HG02884 (cell line): Measurements from ENCODE around the gene ZNF221.

Experiments used
- ATAC-seq: cut with Tn5 transposase; IDR thresholded peaks from one replicate; pipeline ENCODE4 v1.9.1; 2021; ENCODE audit warnings: mild to moderate bottlenecking, moderate library complexity; ENCODE audit not compliant: unreplicated experiment

Gene ZNF221

DNA sequence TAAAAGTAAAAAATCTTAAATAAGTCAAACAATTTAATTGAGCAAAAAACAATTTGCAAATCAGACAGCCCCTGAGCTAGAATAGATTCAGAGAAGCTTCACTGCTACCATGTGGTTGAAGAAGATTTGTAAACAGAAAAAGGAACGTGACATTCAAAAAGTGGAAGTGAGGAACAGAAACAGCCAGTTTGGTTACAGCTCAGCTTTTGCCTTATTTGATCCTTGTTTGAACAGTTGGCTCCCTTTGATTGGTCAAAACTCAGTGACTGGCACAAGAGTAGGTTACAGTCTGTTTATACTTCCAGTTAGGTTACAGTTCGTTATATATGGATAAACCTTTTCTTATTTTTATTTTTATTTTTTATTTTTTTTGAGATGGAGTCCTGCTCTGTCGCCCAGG is 5.8 kb downstream of the ZNF221 start:
- ATAC-seq = no peak

DNA sequence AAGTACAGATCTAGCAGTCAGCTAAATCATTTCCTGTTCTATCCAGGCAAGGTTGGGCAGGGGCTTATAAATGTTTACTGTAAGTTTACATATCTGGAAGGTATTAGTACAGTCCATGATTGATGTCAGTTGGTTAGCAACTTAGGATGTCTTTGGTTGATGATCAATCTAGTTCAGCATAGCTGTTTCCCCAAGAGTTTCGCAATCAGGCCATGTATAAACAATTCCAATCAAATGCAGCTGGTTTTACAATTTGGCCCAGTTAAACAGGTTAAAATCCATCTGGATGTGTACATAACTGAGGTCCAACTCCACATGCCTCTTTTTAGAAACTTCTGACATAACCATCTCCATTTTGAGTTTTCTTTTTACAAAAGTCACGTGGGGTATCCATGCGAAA is 6.9 kb downstream of the ZNF221 start:
- ATAC-seq = no peak

DNA sequence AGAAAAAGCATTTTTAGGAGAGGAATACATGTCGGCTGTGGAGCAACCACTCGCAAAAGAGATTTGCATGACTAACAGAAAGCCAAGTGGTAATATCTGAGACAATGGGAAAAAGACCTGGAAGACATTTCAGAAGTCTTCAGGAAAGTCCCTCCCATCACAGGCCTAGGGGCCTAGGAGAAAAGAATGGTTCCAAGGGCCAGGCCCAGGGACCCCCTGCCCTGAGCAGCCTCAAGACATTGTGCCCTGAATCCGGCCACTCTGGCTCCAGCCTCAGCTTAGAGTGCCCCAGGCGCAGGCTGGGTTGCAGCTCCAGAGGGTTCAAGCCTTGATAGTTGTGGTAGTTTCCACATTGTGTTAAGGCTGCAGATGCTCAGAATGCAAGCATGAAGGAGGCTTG is 9.4 kb downstream of the ZNF221 start:
- no peak for ATAC-seq

DNA sequence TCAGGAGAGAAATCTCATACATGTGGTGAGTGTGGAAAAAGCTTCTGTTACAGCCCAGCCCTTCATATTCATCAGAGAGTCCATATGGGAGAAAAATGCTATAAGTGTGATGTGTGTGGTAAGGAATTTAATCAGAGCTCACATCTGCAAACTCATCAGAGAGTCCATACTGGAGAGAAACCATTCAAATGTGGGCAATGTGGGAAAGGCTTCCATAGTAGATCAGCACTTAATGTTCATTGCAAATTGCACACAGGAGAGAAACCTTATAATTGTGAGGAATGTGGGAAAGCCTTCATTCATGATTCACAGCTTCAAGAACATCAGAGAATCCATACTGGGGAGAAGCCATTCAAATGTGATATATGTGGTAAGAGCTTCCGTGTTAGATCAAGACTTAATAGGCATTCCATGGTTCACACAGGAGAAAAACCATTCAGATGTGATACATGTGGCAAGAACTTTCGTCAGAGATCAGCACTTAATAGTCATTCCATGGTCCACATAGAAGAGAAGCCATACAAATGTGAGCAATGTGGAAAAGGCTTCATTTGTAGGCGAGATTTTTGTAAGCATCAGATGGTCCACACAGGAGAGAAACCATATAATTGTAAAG is 15.2 kb downstream of the ZNF221 start:
- ATAC-seq = no peak

DNA sequence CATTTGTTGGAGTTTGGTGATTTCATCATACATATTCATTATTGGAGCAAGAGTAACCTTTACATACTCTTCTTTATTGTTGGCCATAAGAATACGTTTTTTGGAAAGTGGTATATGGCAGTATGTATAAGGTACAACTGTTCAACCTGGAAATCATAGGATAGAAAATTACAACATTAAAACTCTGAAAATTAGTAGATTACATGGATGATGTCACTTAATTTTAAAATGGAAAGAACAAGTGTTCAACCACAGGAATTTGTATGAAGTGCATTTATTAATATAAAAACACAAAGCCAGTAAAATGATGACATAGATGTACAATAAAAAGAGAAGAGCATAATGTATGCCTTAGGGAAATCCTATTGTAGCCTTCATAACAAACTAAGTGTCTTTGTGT is 25.7 kb downstream of the ZNF221 start:
- no peak for ATAC-seq

DNA sequence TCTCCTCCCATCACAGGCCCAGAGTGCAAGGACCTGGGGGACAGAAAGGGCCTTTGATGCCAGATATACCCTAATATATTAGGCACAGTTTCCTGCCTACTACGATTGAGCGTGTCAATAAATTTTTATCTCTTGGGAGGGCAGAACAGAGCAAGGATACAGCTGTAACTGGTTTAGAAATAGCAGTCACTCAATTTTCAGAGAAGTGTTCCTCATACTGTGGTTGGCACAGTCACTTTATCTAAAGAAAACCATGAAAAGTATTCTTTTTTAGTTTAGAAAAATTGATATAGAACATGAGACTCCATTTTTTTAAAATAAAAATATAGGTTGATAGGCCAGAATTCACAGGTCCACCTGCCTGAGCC is 32.5 kb downstream of the ZNF221 start:
- no peak for ATAC-seq

DNA sequence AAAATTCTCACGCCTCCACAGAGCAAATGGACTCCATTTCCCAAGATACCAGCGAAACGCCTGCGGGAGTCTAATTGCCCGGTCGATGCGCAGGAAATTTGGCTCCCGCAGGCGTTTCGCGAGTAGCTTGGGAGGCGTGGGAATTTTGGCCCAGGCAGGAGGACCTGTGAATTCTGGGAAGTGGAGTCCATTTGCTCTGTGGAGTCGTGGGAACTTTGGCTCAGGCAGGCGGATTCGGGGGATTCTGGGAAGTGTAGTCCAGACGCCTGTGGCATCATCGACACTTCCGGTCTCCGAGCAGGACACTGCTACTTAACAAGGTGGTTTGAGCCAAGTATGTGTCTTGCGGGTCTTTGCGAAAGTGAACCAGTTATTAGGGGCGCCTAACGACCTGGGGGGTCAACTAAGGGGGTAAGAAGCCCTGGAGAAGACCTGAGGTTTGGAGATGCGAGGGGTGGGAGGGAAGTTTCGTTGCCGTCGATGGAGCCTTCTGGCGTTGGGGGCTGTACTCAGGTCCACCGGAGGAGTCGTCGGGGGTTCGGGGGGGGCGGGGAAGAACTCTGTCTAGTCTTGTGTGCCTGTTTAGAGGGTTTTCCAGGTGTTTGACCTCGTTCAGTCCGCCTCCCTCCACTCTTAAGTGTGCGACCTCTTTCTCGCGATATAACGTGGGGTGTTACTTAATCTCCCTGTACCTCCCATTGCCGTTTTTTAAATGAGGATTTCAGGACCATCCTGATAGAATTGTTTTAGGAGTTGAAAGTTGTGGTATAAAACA is 33.1 kb downstream of the ZNF221 start, which contains the start of gene ZNF155:
TSS of gene ZNF155 (plus strand) at position 277 of the 775 bp plus-strand sequence. CDS start 4,356 bp downstream, outside the sequence.
- ATAC-seq = peak; percentile 62

DNA sequence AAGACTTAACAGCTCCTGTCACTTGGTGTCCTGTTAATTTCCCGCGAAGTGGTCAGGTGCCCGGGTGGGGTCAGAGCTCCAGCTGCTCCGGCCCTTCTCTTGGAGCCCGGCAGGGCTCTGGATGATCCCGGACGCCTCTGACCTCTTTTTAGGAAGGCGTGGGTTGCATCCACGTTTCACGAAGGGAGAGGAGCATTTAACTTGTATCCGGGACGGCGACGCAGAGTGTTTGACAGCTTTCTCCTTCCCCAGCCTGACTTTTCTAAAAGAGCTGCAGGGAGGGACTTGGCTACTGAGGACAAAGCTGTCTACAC is 33.6 kb downstream of the ZNF221 start:
- ATAC-seq = no peak

DNA sequence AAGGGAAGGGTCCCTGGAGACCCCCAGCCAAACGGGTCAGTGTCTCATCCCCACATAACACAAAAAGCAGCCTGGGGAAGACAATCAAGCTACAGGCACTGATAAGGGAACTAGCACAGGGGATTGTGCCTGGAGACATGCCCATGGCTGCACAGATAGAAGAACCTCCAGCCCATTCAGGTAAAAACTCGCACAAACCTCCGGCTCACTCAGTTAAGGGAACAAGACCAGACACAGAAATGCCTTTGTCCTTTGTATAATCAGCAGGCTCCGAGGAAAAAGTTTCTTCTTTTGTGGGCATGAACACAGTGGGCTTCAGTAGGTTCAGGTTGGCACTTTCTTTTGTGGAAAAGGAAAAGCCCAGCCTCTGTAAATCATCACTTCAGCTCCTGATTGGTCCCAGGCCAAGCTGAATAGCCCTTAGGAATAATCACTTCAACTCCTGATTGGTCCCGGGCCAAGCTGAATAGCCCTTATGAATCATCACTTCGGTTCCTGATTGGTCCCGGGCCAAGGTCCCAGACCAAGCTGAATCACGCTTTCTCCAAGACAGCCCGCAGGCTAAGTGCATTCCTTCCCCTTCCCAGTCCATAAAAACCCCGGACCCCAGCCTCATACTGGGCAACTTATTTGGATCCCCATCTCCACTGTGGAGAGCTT is 46.7 kb downstream of the ZNF221 start:
- ATAC-seq = no peak

DNA sequence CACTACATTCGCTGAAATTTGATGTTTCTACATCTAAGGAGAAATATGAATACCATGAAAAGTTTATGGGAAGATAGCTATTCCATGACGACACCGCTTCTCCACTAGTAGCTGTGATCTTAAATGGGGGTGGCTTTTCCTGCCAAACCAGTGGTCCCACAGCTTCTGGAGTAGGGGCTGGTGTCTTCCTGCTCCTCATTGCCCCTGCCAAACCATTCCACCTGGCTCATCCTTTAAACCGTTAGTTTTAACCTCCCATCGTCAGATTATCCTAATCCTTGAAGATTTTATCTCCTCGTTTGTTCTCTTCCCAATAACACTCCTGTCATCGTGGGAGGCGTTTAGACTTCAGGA is 51.2 kb downstream of the ZNF221 start:
- no peak for ATAC-seq

DNA sequence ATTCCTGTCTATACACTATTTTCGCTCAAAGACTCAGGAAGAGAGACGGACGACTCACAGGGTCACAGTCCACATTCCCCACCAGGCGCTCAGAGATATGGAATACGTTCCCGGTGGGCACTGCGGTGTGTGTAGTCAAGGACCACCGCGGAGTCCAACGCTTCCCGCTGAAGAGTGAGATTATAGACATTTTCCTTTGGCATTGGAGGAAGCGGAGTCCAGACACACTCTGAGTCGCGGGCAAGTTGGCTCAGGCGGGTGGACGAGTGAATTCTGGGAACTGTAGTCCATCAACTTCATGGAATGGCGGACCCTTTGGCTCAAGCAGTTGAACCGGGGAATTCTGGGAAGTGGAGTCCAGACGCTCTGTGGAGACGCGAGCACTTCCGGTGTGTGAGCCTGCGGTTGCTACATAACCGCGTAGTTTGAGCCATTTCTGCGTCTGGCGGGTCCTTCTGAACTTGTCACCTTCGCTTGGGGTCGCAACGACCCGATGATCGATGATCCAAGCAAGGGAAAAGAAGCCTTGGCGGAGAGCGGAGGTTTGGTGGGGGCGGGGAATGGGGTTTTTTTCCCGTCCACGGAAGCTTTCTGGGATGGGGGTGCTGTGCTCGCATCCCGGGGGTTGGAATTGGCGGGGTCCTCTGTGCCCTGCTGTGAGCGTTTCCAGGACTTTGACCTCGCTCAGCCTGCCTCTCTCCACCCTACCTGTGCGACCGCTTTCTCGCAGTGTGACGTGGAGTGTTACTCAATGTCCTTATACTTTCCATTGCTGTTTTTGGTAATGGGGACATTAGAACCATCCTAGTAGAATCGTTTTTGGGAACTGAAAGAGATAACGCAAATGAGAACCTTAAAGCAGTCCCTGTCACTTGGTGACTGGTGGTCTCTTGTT is 51.8 kb downstream of the ZNF221 start, which contains the start of gene ZNF230:
TSS of gene ZNF230 (plus strand) at position 392 of the 895 bp plus-strand sequence. CDS start 4,122 bp downstream, outside the sequence.
- ATAC-seq = peak; percentile 88

DNA sequence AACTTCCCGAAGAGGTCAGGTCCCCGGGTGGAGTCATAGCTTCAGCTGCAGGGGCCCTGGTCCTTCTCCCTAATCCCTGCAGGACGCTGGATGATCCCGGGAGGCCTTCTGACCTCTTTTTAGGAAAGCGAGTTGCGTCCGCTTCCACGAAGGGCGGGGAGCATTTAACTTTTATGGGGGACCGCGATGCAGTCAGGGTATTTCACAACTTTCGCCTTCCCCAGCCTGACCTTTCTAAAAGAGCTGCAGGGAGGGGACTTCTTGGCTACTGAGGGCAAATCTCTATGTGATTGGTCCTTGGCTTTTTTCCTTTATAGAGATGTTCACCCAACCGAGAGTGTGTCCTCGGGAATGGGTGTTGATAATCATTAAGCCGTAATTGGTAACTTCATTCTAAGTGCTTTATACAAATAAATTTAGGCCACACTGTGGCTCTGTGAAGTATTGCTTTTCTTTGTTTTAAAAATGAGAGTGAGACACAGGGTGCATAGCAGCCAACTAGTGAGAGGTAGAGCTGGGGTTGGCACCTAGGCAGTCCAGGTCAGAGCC is 52.5 kb downstream of the ZNF221 start:
- ATAC-seq = no peak

DNA sequence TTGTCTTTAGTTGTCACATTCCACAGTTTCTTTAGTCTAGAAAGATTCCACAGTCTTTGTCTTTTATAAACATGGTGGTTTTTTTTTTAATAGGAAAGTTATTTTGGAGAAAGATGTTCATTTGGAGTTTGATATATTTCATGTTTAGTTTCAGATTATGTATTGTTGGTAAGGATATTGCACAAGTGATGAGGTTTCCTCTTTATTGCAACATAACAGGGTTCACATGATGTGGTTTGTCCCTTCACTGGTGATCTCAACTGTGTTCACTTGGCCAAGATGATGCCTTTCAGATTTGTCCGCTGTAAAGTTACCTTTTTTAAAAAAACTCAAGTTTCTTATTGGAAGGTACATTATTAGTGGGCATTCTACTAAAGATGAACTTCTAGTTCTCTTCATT is 54.9 kb downstream of the ZNF221 start:
- ATAC-seq = no peak

DNA sequence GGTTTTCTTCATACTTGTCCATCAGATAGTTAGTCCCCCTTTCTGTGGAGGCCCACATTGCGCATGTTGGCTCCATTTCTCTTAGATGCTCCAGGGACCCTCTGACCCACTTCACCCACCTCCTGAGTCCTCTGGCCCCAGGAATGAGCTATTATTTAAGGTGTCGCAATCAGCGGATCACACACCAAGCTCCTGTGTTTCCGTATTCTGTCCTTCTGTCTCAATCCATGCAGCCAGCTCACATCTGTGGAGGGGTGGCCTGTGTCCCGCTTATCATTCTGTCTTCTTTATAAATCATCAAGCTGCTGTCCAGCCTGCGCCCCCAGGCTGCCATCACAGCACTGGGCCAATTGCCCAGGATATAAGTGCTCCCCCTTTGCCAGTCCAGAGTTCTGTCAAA is 56.4 kb downstream of the ZNF221 start:
- ATAC-seq = no peak

DNA sequence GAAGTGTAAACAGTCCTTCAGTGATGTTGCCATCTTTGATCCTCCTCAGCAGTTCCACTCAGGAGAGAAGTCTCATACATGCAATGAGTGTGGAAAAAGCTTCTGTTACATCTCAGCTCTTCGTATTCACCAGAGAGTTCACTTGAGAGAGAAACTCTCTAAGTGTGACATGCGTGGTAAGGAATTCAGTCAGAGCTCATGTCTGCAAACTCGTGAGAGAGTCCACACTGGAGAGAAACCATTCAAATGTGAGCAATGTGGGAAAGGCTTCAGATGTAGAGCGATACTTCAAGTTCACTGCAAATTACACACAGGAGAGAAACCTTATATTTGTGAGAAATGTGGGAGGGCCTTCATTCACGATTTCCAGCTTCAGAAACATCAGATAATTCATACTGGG is 59.4 kb downstream of the ZNF221 start:
- ATAC-seq = no peak
